Esophagus squamous epithelium (tissue), 4 donors: ENCODE measurements around the gene GRAMD2B.

ENCODE experiments used
- CTCF ChIP-seq, 6 experiments: fragments of 450-650 bp in 4 of 6; fragments of 200-600 bp in 2 of 6; sonication (generic) in 2 of 6; IDR thresholded peaks; one replicate each; pipeline ENCODE4 v1.5.1; 2016 to 2019; ENCODE audit warnings: antibody characterized with exemption in 6 of 6, mild to moderate bottlenecking in 4 of 6, moderate library complexity in 4 of 6
- POLR2A ChIP-seq, 4 donors: fragments of 450-650 bp; IDR thresholded peaks; one replicate each; pipeline ENCODE4 v1.6.1; 2017; ENCODE audit warnings: antibody characterized with exemption in 4 of 4, mild to moderate bottlenecking in 4 of 4, moderate library complexity in 3 of 4

GRCh38 chr5:126538579-126538978 is 115.4 kb downstream of the GRAMD2B start:
- TF ChIP-seq POLR2A (IDR thresholded peaks at IDR 0.05) (no peak), CTCF (IDR thresholded peaks at IDR 0.05) (no peak)
